Measurements from ENCODE around the gene L3MBTL2. TPM values are rescaled to one million over a fixed set of nuclear protein-coding genes. Genes with fewer than 3 reads are reported as not detected.
"Not testable (repeated sequence)": the region's sequence is repeated elsewhere in the genome, so short reads cannot be mapped to it uniquely, and the experiment has no call there.

Gene L3MBTL2
- total RNA-seq = 15.3 and 26.1 TPM in 2 replicates

- DNase-seq (ENCODE audit: low read depth) = peak; percentile 87
Measured at GRCh38 chr22:41204992-41205900, at the start of gene L3MBTL2. Gene L3MBTL2, plus strand, starts transcription at chr22:41205312. Its CDS starts 51 bp downstream, at chr22:41205363.

- no peak for DNase-seq (ENCODE audit: low read depth)
Measured at GRCh38 chr22:41157083-41157482, 48.0 kb upstream of the L3MBTL2 start.

GRCh38 chr22:41169157-41169556 is 36.0 kb upstream of the L3MBTL2 start:
- DNase-seq (ENCODE audit: low read depth) = no peak

GRCh38 chr22:41171996-41172395 is 33.1 kb upstream of the L3MBTL2 start:
- DNase-seq (ENCODE audit: low read depth) = no peak

- DNase-seq (ENCODE audit: low read depth) = no peak
Measured at GRCh38 chr22:41175546-41175945, 29.6 kb upstream of the L3MBTL2 start.

DNA sequence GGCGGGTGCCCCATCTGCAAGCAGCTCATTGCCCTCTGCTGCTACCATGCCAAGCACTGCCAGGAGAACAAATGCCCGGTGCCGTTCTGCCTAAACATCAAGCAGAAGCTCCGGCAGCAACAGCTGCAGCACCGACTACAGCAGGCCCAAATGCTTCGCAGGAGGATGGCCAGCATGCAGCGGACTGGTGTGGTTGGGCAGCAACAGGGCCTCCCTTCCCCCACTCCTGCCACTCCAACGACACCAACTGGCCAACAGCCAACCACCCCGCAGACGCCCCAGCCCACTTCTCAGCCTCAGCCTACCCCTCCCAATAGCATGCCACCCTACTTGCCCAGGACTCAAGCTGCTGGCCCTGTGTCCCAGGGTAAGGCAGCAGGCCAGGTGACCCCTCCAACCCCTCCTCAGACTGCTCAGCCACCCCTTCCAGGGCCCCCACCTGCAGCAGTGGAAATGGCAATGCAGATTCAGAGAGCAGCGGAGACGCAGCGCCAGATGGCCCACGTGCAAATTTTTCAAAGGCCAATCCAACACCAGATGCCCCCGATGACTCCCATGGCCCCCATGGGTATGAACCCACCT is 28.0 kb upstream of the L3MBTL2 start:
- DNase-seq (ENCODE audit: low read depth) = no peak

DNA sequence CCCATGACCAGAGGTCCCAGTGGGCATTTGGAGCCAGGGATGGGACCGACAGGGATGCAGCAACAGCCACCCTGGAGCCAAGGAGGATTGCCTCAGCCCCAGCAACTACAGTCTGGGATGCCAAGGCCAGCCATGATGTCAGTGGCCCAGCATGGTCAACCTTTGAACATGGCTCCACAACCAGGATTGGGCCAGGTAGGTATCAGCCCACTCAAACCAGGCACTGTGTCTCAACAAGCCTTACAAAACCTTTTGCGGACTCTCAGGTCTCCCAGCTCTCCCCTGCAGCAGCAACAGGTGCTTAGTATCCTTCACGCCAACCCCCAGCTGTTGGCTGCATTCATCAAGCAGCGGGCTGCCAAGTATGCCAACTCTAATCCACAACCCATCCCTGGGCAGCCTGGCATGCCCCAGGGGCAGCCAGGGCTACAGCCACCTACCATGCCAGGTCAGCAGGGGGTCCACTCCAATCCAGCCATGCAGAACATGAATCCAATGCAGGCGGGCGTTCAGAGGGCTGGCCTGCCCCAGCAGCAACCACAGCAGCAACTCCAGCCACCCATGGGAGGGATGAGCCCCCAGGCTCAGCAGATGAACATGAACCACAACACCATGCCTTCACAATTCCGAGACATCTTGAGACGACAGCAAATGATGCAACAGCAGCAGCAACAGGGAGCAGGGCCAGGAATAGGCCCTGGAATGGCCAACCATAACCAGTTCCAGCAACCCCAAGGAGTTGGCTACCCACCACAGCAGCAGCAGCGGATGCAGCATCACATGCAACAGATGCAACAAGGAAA is 27.3 kb upstream of the L3MBTL2 start:
- no peak for DNase-seq (ENCODE audit: low read depth)

DNA sequence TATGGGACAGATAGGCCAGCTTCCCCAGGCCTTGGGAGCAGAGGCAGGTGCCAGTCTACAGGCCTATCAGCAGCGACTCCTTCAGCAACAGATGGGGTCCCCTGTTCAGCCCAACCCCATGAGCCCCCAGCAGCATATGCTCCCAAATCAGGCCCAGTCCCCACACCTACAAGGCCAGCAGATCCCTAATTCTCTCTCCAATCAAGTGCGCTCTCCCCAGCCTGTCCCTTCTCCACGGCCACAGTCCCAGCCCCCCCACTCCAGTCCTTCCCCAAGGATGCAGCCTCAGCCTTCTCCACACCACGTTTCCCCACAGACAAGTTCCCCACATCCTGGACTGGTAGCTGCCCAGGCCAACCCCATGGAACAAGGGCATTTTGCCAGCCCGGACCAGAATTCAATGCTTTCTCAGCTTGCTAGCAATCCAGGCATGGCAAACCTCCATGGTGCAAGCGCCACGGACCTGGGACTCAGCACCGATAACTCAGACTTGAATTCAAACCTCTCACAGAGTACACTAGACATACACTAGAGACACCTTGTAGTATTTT is 26.6 kb upstream of the L3MBTL2 start:
- DNase-seq (ENCODE audit: low read depth) = no peak

GRCh38 chr22:41180362-41180761 is 24.8 kb upstream of the L3MBTL2 start:
- not testable (repeated sequence) for DNase-seq (ENCODE audit: low read depth)

DNA sequence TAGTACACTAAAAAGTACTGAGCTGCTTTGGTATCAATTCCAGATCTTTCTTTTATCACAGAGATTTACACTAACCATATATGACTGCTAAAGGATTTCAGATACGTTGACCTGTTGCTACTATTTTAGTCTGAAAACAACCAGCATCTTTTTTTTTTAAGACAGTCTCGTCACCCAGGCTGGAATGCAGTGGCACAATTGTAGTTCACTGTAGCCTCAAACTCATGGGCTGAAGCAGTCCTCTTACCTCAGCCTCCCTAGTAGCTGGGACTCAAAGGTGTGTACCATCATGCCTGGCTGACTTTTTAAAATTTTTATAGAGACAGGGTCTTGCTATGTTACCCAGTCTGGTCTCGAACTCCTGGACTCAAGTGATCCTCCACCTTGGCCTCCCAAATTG is 24.2 kb upstream of the L3MBTL2 start:
- DNase-seq (ENCODE audit: low read depth) = no peak

DNA sequence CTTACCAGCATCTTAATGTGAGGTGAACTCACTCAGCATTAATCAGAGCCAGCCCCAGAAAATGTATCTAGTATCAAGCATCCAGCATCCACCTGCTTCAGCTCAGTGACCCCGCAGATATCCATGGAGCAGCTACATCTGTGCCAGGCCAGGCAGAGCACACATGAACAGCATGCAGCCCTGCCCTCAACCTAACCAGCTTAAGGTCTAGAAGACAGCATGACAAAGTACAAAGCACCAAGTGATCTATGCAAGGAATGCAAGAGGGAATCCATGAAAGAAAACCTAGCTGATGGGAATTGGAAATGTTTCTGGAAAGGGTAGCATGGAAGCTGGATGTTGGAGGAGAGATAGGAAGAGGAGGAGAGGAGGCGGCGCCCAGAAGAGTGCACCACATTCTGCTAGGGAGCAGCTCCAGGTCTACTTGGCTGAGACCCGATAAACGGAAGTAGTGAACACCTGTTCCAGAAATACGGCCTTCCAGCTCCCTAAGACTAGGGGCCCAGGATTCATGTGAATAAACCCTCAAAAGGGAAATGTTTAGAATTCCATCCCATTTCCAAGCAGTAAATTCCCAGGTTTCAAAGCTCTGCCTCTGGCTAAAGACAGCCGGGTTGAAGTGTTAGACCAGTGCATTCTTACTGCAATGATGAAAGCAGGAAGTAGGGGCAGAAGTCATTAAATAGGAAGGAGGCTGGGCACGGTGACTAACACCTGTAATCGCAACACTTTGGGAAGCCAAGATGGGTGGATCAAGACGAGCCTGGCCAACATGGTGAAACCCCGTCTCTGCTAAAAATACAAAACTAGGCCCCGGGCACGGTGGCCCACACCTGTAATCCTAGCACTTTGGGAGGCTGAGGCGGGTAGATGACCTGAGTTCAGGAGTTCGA is 23.5 kb upstream of the L3MBTL2 start:
- DNase-seq (ENCODE audit: low read depth) = peak; percentile 50

DNA sequence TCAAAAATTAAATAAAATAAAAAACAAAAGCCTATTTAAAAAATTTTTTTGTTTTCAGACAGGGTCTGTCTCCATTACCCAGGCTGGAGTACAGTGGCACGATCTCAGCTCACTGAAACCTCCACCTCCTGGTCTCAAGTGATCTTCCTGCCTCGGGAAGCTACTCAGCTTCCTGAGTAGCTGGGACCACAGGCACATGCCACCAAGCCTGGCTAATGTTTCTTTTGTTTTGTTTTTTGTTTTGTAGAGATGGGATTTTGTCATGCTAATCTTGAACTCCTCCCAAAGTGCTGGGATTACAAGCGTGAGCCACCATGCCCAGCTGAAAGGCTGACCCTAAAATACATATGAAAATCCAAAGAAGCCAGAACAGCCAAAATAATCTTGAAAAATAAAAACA is 20.4 kb upstream of the L3MBTL2 start:
- DNase-seq (ENCODE audit: low read depth) = no peak

DNA sequence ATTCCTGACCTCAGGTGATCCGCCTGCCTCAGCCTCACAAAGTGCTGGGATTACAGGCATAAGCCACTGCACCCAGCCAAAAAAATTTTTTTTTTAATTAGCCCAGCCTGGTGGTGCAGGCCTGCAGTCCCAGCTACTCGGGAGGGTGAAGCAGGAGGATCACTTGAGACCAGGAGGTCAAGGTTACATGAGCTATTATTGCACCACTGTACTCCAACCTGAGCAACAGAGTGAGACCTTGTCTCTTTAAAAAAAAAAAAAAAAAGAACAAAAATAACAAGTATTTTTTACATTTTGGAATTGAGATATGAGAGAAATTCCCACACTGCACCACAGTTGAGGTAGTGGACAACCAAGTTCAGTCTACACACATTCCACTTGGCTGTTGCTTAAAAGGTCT is 13.6 kb upstream of the L3MBTL2 start:
- DNase-seq (ENCODE audit: low read depth) = no peak

- no peak for DNase-seq (ENCODE audit: low read depth)
Measured at GRCh38 chr22:41193829-41194228, 11.3 kb upstream of the L3MBTL2 start.

GRCh38 chr22:41197038-41197972 is 7.8 kb upstream of the L3MBTL2 start:
- no peak for DNase-seq (ENCODE audit: low read depth)

- no peak for DNase-seq (ENCODE audit: low read depth)
Measured at GRCh38 chr22:41198027-41198580, 7.0 kb upstream of the L3MBTL2 start.

DNA sequence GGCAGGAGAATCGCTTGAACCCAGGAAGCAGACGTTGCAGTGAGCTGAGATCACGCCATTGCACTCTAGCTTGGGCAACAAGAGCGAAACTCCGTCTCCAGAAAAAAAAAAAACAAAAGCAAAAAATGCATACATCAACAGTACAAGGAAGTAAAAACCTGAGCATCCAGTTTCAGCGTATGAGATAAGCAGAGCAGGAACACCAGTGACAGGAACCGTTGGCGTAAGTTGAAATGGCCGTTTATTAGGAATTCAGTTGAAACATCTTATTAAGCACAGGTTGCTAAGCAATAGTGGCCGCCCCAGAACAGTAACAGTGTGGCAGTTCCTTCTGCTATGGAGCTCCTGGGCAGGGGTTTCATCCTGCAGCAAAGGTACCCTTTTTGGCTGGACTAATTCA is 4.0 kb upstream of the L3MBTL2 start:
- DNase-seq (ENCODE audit: low read depth) = no peak

DNA sequence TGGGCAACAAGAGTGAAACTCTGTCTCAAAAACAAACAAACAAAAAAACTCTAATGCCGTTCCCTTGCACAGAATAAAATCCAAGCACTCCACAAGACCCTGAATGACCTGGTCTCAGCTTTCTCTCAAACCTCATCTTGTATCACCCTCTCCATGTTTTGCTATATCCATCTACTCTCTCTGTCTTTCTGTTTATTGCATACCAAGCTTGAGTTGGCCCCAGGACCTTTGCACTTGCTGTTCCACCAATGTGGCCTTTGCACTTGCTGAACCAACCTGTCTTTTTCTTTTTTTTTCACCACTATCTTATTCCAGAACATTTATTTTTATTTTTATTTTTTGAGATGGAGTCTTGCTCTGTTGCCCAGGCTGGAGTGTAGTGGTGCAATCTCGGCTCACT is 2.0 kb upstream of the L3MBTL2 start:
- no peak for DNase-seq (ENCODE audit: low read depth)

DNA sequence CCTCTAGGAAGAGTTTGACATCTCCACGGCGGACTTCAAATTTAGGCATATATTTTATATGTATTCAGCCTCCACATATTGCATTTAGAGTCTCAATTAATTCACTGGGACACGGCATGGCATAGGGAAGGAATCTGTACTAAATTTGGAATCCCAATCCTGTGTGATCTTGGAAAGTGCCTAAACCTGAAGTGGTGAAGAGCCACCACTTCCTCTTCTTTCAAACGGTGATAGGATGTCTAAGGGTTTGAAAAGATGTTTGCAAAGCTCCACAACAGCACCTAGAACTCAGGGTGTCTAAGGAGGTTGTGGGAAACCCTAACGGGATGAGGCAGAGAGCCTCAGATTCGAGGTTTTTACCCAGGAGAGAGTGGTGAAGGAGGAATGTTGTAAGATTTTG is 1.0 kb upstream of the L3MBTL2 start:
- no peak for DNase-seq (ENCODE audit: low read depth)

DNA sequence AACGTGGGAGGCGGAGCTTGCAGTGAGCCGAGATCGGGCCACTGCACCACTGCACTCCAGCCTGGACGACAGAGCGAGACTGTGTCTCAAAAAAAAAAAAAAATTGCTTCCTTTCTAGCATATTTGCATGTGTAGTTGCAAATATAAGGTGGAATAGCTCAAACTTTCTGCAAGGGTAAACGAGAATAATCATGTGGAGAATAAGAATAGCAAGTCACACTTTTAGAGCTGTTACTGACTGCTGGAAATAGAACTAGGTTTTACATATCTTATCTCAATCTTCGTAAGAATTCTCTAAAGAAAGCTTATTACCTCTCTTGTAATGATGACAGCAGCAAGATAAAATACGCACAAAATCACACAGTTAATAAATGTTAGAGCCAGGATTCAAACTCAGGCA is 1.6 kb downstream of the L3MBTL2 start:
- DNase-seq (ENCODE audit: low read depth) = no peak
